ENCODE data around the gene HSD17B1. TPM values are rescaled to one million over a fixed set of nuclear protein-coding genes. Genes with fewer than 3 reads are reported as not detected.

The HSD17B1 gene
- total and polyA plus RNA-seq, 2 of the 13 experiments (the other 11 are each of a cell fraction or from before 2014, with no cell fraction given): 0.54 to 0.93 TPM

GRCh38 chr17:42577532-42578281, 25.0 kb downstream of the HSD17B1 start, which contains the start of gene PSMC3IP (continued):
- TF ChIP-seq GLMP (CRISPR knock-in tag; IDR thresholded peaks at IDR 0.05; ENCODE audit: borderline replicate concordance) (no peak), ZNF563 (CRISPR knock-in tag; IDR thresholded peaks at IDR 0.05) (peak; percentile 75), GATAD2A (CRISPR knock-in tag; IDR thresholded peaks at IDR 0.05) (peak; percentile 65; the same call in 1 of the 2 replicates), RAD21 (CRISPR knock-in tag; IDR thresholded peaks at IDR 0.05) (peak; percentile 59; the same call in 1 of the 2 replicates), SNAPC4 (CRISPR knock-in tag; IDR thresholded peaks at IDR 0.05) (peak; percentile 79), ZBTB39 (CRISPR knock-in tag; IDR thresholded peaks at IDR 0.05) (no peak), THYN1 (CRISPR knock-in tag; IDR thresholded peaks at IDR 0.05; ENCODE audit: borderline replicate concordance, low read depth) (0 out of 2 replicates have a peak, but pooled peaks have one; percentile 60), AKAP8 (CRISPR knock-in tag; IDR thresholded peaks at IDR 0.05) (peak; percentile 60; the same call in 1 of the 2 replicates), CHCHD3 (CRISPR knock-in tag; IDR thresholded peaks at IDR 0.05) (no peak; the same call in 1 of the 2 replicates), UBTF (CRISPR knock-in tag; IDR thresholded peaks at IDR 0.05) (peak; percentile 54), GFI1 (CRISPR knock-in tag; IDR thresholded peaks at IDR 0.05; ENCODE audit: borderline replicate concordance) (peak; percentile 65; the same call in 1 of the 2 replicates), RAD51 (IDR thresholded peaks at IDR 0.05; ENCODE audit: borderline replicate concordance) (no peak), KLF9 (CRISPR knock-in tag; IDR thresholded peaks at IDR 0.05; ENCODE audit: low read depth) (peak; percentile 84; the same call in 1 of the 2 replicates), MAZ (IDR thresholded peaks at IDR 0.05; ENCODE audit: borderline replicate concordance, low read depth, low read length) (peak; percentile 84), MAZ (CRISPR knock-in tag; IDR thresholded peaks at IDR 0.05; ENCODE audit: low read depth) (peak; percentile 83), MXD3 (CRISPR knock-in tag; IDR thresholded peaks at IDR 0.05) (peak; percentile 77), FLYWCH1 (CRISPR knock-in tag; IDR thresholded peaks at IDR 0.05) (no peak)
